MCF 10A (cell line): ENCODE measurements around the gene DHRS9. TPM values are rescaled to one million over a fixed set of nuclear protein-coding genes. Genes with fewer than 3 reads are reported as not detected.
"Not testable (repeated sequence)": the region's sequence is repeated elsewhere in the genome, so short reads cannot be mapped to it uniquely, and the experiment has no call there.

Experiments
- BruUV-seq: library from RNA; stranded (reverse); fragments of 400-500 nt; replicated peaks from 2 replicates; lab custom pipeline; 2021; lab: Mats Ljungman, UMichigan
- CTCF ChIA-PET: fragments of 300-600 bp; sonication (Branson Sonifier 250); formaldehyde crosslinking; extraction: SDS; loops from one replicate; lab custom pipeline; 2021; ENCODE audit warnings: antibody characterized with exemption, inconsistent platforms; lab: Yijun Ruan, JAX
- POLR2A ChIA-PET: fragments of 300-600, 350-650 bp; sonication (Branson Sonifier 250); formaldehyde crosslinking; extraction: SDS; loops from one replicate; lab custom pipeline; 2020; ENCODE audit warnings: antibody characterized with exemption, inconsistent platforms; lab: Yijun Ruan, JAX
- DNase-seq: peaks from one replicate; pipeline ENCODE4 v3.0.0-alpha.2; 2018; ENCODE audit not compliant: unreplicated experiment
- H3K27ac Mint-ChIP-seq: one replicate; pipeline ENCODE4 v1.8.0; 2022; ENCODE audit warnings: mild to moderate bottlenecking, low read depth, mixed read lengths; ENCODE audit not compliant: unreplicated experiment
- H3K27me3 Mint-ChIP-seq: one replicate; pipeline ENCODE4 v1.8.0; 2022; ENCODE audit warnings: mixed read lengths; ENCODE audit not compliant: insufficient read depth, unreplicated experiment
- H3K36me3 Mint-ChIP-seq: one replicate; pipeline ENCODE4 v1.8.0; 2022; ENCODE audit warnings: mild to moderate bottlenecking, moderate library complexity, mixed read lengths; ENCODE audit not compliant: insufficient read depth, unreplicated experiment
- H3K4me1 Mint-ChIP-seq: one replicate; pipeline ENCODE4 v1.8.0; 2022; ENCODE audit warnings: mixed read lengths; ENCODE audit not compliant: insufficient read depth, unreplicated experiment
- H3K4me3 Mint-ChIP-seq: one replicate; pipeline ENCODE4 v1.8.0; 2022; ENCODE audit warnings: mild to moderate bottlenecking, moderate library complexity, mixed read lengths; ENCODE audit not compliant: unreplicated experiment
- H3K9me3 Mint-ChIP-seq: one replicate; pipeline ENCODE4 v1.8.0; 2022; ENCODE audit warnings: mixed read lengths; ENCODE audit not compliant: unreplicated experiment
- CTCF ChIP-seq: fragments of 200-600 bp; IDR thresholded peaks from one replicate; pipeline ENCODE4 v1.8.0; 2022; ENCODE audit warnings: antibody characterized with exemption, mild to moderate bottlenecking; ENCODE audit not compliant: unreplicated experiment
- intact Hi-C: fragments of 100-400 bp; cut with micrococcal nuclease; formaldehyde crosslinking; loops from 2 replicates; pipeline ENCODE4 v1.14.1; 2022
- total RNA-seq: library from RNA; stranded (reverse); gene quantifications from 2 replicates; pipeline ENCODE4 v1.2.3, GENCODE V29; 2022

The DHRS9 gene
- total RNA-seq, 1 experiment from 2014 or later = 0.21 TPM

- no peaks in the 10 kb centered on the region for H3K4me1 Mint-ChIP-seq
- ChIA-PET CTCF (interaction anchor here (0.7 to 3.7 kb wide), 4 partner anchors 10 to 169 kb away, joined by 3 to 143 read pairs (median 26); no protein-coding TSS in a partner anchor), POLR2A (no interaction called here)
- H3K36me3 Mint-ChIP-seq = no peaks in the 10 kb centered on the region
- intact Hi-C loops = no loop called here
- H3K27ac Mint-ChIP-seq = no peak overlapping the region
- no peak for DNase-seq
- H3K9me3 Mint-ChIP-seq = no peaks in the 10 kb centered on the region
- H3K4me3 Mint-ChIP-seq = no peak overlapping the region
- no peak for TF ChIP-seq CTCF
- H3K27me3 Mint-ChIP-seq = peaks cover 3% of the 10 kb centered on the region
- BruUV-seq = no TSS peak
Measured at GRCh38 chr2:169129703-169130243, 60.4 kb downstream of the DHRS9 start.

- POLR2A ChIA-PET = interaction anchor here (1.0 to 1.5 kb wide), 4 partner anchors 9 to 90 kb away, joined by 3 to 7 read pairs (median 3); no protein-coding TSS in a partner anchor
- BruUV-seq = no TSS peak
- CTCF ChIA-PET = interaction anchor here (0.5 to 3.7 kb wide), 48 partner anchors 10 to 479 kb away, joined by 3 to 143 read pairs (median 4); partner anchors contain the start of gene DHRS9
- Mint-ChIP-seq H3K4me1 (no peaks in the 10 kb centered on the region), H3K36me3 (no peaks in the 10 kb centered on the region), H3K4me3 (no peak overlapping the region), H3K9me3 (no peaks in the 10 kb centered on the region), H3K27ac (no peak overlapping the region), H3K27me3 (no peaks in the 10 kb centered on the region)
- intact Hi-C loops = loop anchor here (1.0 kb wide), 2 partner anchors 23 to 171 kb away; no protein-coding TSS in a partner anchor
- DNase-seq = peak; percentile 78
- peak; percentile 73 for TF ChIP-seq CTCF
Measured at GRCh38 chr2:169131587-169132512, 62.5 kb downstream of the DHRS9 start.

GRCh38 chr2:169134272-169134671, 64.9 kb downstream of the DHRS9 start:
- CTCF ChIA-PET = interaction anchor here (1.6 kb wide), 1 partner anchor 25 kb away, joined by 4 read pairs; no protein-coding TSS in a partner anchor
- H3K9me3 Mint-ChIP-seq, BruUV-seq, H3K36me3 Mint-ChIP-seq, H3K27ac Mint-ChIP-seq, DNase-seq, intact Hi-C loops, H3K27me3 Mint-ChIP-seq, H3K4me1 Mint-ChIP-seq, POLR2A ChIA-PET, H3K4me3 Mint-ChIP-seq: not testable (repeated sequence)

- BruUV-seq, H3K4me1 Mint-ChIP-seq: not testable (repeated sequence)
Measured at GRCh38 chr2:169136428-169136827, 67.1 kb downstream of the DHRS9 start.

More at GRCh38 chr2:169136428-169136827, 67.1 kb downstream of the DHRS9 start:
- POLR2A ChIA-PET = interaction anchor here (0.6 kb wide), 1 partner anchor 171 kb away, joined by 3 read pairs; no protein-coding TSS in a partner anchor
- H3K27me3 Mint-ChIP-seq, H3K36me3 Mint-ChIP-seq, intact Hi-C loops, DNase-seq, H3K27ac Mint-ChIP-seq, H3K4me3 Mint-ChIP-seq, H3K9me3 Mint-ChIP-seq: not testable (repeated sequence)
- CTCF ChIA-PET = interaction anchor here (0.8 kb wide), 1 partner anchor 22 kb away, joined by 3 read pairs; no protein-coding TSS in a partner anchor
